Endothelial cell of umbilical vein (primary cell): ENCODE data around the gene CPT2. TPM values are rescaled to one million over a fixed set of nuclear protein-coding genes. Genes with fewer than 3 reads are reported as not detected.

Experiments
- BruUV-seq: library from RNA; stranded (reverse); fragments of 400-500 nt; replicated peaks from 2 replicates; lab custom pipeline; 2021; lab: Mats Ljungman, UMichigan
- CTCF ChIA-PET: fragments of 300-600, 350-600 bp; sonication (Branson Sonifier 250); formaldehyde crosslinking; loops from one replicate; lab custom pipeline; 2021; ENCODE audit warnings: antibody characterized with exemption, inconsistent platforms; lab: Charles Lee
- POLR2A ChIA-PET: fragments of 300-600, 350-600 bp; sonication (Branson Sonifier 250); formaldehyde crosslinking; loops from one replicate; lab custom pipeline; 2021; ENCODE audit warnings: antibody characterized with exemption, inconsistent platforms; lab: Charles Lee
- DNase-seq: peaks from one replicate; pipeline ENCODE4 v3.0.0-alpha.2; 2011; ENCODE audit warnings: low read depth, low spot score
- FAIRE-seq: peaks from 2 replicates; lab custom pipeline; 2011; peaks lifted over from hg19 to GRCh38; lab: Jason Lieb, UNC
- H2AFZ ChIP-seq: 2 replicates; pipeline ENCODE4 v1.6.0; 2012; ENCODE audit warnings: low read depth, low read length, control low read depth, inconsistent platforms
- H3K27ac ChIP-seq: 2 replicates; pipeline ENCODE4 v1.5.1; 2011; ENCODE audit warnings: low read depth, mild to moderate bottlenecking, control low read depth, low read length, moderate library complexity; ENCODE audit not compliant: insufficient read depth
- H3K27me3 ChIP-seq, 2 experiments: 2 replicates each; pipeline versions ENCODE4 v1.6.0 to v1.6.1; 2011; ENCODE audit warnings: low read length in 2 of 2, mixed read lengths in 1 of 2; ENCODE audit not compliant: control insufficient read depth in 2 of 2, insufficient read depth in 2 of 2
- H3K36me3 ChIP-seq, 2 experiments: 2 replicates in 1 of 2; 3 replicates in 1 of 2; pipeline ENCODE4 v1.5.1; 2011; ENCODE audit warnings: low read length in 2 of 2, mild to moderate bottlenecking in 1 of 2, moderate library complexity in 1 of 2; ENCODE audit not compliant: control insufficient read depth in 2 of 2, insufficient read depth in 2 of 2; ENCODE audit errors: extremely low read depth in 1 of 2
- H3K4me1 ChIP-seq: 3 replicates; pipeline ENCODE4 v1.5.1; 2011; ENCODE audit warnings: mild to moderate bottlenecking, low read length; ENCODE audit not compliant: control insufficient read depth, insufficient read depth; ENCODE audit errors: extremely low read depth
- H3K4me2 ChIP-seq: 2 replicates; pipeline ENCODE4 v1.6.1; 2011; ENCODE audit warnings: low read length, control low read depth, mixed read lengths; ENCODE audit not compliant: insufficient read depth
- H3K4me3 ChIP-seq, 3 experiments: fragments of 200-600 bp in 1 of 3; sonication (generic), shearing (Covaris generic) in 1 of 3; replicated peaks in 1 of 3; 2 replicates each; pipeline ENCODE4 v1.5.1; 2011 to 2016; ENCODE audit warnings: control low read depth in 3 of 3, low read length in 3 of 3, mild to moderate bottlenecking in 2 of 3, inconsistent platforms in 1 of 3, low read depth in 1 of 3, moderate library complexity in 1 of 3; ENCODE audit not compliant: insufficient read depth in 1 of 3
- H3K79me2 ChIP-seq: 2 replicates; pipeline ENCODE4 v1.6.0; 2012; ENCODE audit warnings: low read length, inconsistent platforms; ENCODE audit not compliant: control insufficient read depth, insufficient read depth
- H3K9ac ChIP-seq: replicated peaks from 2 replicates; pipeline ENCODE3; 2011; ENCODE audit warnings: low read length, control low read depth; ENCODE audit not compliant: insufficient read depth; ENCODE audit errors: extremely low read depth
- H3K9me1 ChIP-seq: replicated peaks from 3 replicates; pipeline ENCODE4 v1.6.0; 2011; ENCODE audit warnings: mild to moderate bottlenecking, low read length; ENCODE audit not compliant: control insufficient read depth, insufficient read depth; ENCODE audit errors: extremely low read depth
- H3K9me3 ChIP-seq: replicated peaks from 2 replicates; pipeline ENCODE4 v1.5.1; 2012; ENCODE audit warnings: low read length, inconsistent platforms; ENCODE audit not compliant: control insufficient read depth, insufficient read depth
- H4K20me1 ChIP-seq: replicated peaks from 2 replicates; pipeline ENCODE3; 2011; ENCODE audit warnings: mild to moderate bottlenecking, low read length; ENCODE audit not compliant: control insufficient read depth, insufficient read depth; ENCODE audit errors: extremely low read depth
- CTCF ChIP-seq, 2 donors: IDR thresholded peaks; 1 replicate in 1 of 2; 2 replicates in 1 of 2; pipeline ENCODE4 v1.5.1; 2011; ENCODE audit warnings: low read length in 2 of 2, mild to moderate bottlenecking in 2 of 2, moderate library complexity in 2 of 2, control low read depth in 1 of 2, inconsistent platforms in 1 of 2, low read depth in 1 of 2; ENCODE audit not compliant: insufficient read depth in 1 of 2; ENCODE audit errors: extremely low read depth in 1 of 2
- EZH2 ChIP-seq: IDR thresholded peaks from 2 replicates; pipeline ENCODE4 v1.6.1; 2012; ENCODE audit warnings: borderline replicate concordance, low read depth, mild to moderate bottlenecking, moderate library complexity, low read length, inconsistent platforms; ENCODE audit not compliant: severe bottlenecking
- FOS ChIP-seq: IDR thresholded peaks from 2 replicates; pipeline ENCODE4 v1.6.1; 2011; ENCODE audit warnings: mild to moderate bottlenecking, low read length, moderate library complexity, borderline replicate concordance; ENCODE audit not compliant: insufficient read depth
- GATA2 ChIP-seq: IDR thresholded peaks from 2 replicates; pipeline ENCODE4 v1.7.0; 2011; ENCODE audit warnings: low read depth, mild to moderate bottlenecking, moderate library complexity, mixed read lengths, low read length; ENCODE audit not compliant: insufficient read length, insufficient read depth
- JUN ChIP-seq: IDR thresholded peaks from 2 replicates; pipeline ENCODE4 v1.6.1; 2011; ENCODE audit warnings: borderline replicate concordance, low read depth; ENCODE audit not compliant: insufficient read length, insufficient read depth
- MAX ChIP-seq: IDR thresholded peaks from 2 replicates; pipeline ENCODE4 v1.6.1; 2011; ENCODE audit not compliant: insufficient read depth, insufficient read length
- MYC ChIP-seq: IDR thresholded peaks from one replicate; pipeline ENCODE4 v1.6.1; 2011; ENCODE audit warnings: mild to moderate bottlenecking, low read depth, low read length
- POLR2A ChIP-seq: IDR thresholded peaks from 2 replicates; pipeline ENCODE4 v1.6.1; 2012; ENCODE audit warnings: low read depth, mild to moderate bottlenecking, control low read depth, low read length
- POLR2AphosphoS5 ChIP-seq: IDR thresholded peaks from 2 replicates; pipeline ENCODE4 v1.6.1; 2012; ENCODE audit warnings: low read depth, mild to moderate bottlenecking, control low read depth, low read length, moderate library complexity; ENCODE audit not compliant: insufficient read depth
- dilution Hi-C: fragments of 300-500 bp; cut with MboI; formaldehyde crosslinking; loops from one replicate; pipeline ENCODE4 v1.15.0; 2019; ENCODE audit warnings: low sequenced_read_pairs; ENCODE audit not compliant: extremely low pct_ligation_motif_present
- intact Hi-C: fragments of 100-400 bp; cut with micrococcal nuclease; formaldehyde crosslinking; loops from one replicate; pipeline ENCODE4 v1.10.0; 2022
- polyA plus RNA-seq, 4 experiments: library from polyadenylated mRNA; depleted of rRNA in 3 of 4; stranded (reverse) in 3 of 4; unstranded in 1 of 4; fragments of >200 nt; gene quantifications; 2 replicates each; pipeline versions ENCODE4 v1.2.1 to v1.2.3, GENCODE V29; 2011 to 2012; ENCODE audit warnings: missing spikeins in 1 of 4
- total RNA-seq: library from RNA; stranded (reverse); gene quantifications from 2 replicates; pipeline ENCODE4 v1.2.3, GENCODE V29; 2021

Gene CPT2
- total and polyA plus RNA-seq, 2 donors (not counting 3 experiments of a cell fraction or from before 2014, with no cell fraction given) = 10.6 to 11.6 TPM

GRCh38 chr1:53165408-53165961 is 31.1 kb upstream of the CPT2 start:
- Histone ChIP-seq H3K9ac (no peak overlapping the region), H3K79me2 (no peaks in the 10 kb centered on the region), H3K27me3 (peaks cover 14% of the 10 kb centered on the region in 2 experiments), H4K20me1 (no peaks in the 10 kb centered on the region), H3K36me3 (no peaks in the 10 kb centered on the region), H3K9me1 (no peaks in the 10 kb centered on the region), H3K4me3 (no peak overlapping the region), H3K27ac (no peak overlapping the region), H3K9me3 (no peaks in the 10 kb centered on the region), H3K4me2 (no peak overlapping the region), H2AFZ (no peak overlapping the region), H3K4me1 (no peaks in the 10 kb centered on the region)
- FAIRE-seq (no peak), DNase-seq (no peak)
- intact Hi-C loops = no loop called here
- dilution Hi-C loops = no loop called here
- CTCF ChIA-PET = interaction anchor here (1.1 to 1.9 kb wide), 2 partner anchors 11 to 17 kb away, joined by 3 to 4 read pairs; no protein-coding TSS in a partner anchor
- POLR2A ChIA-PET = no interaction called here
- BruUV-seq = no TSS peak
- TF ChIP-seq JUN (no peak), MAX (no peak), FOS (no peak), POLR2AphosphoS5 (no peak), POLR2A (no peak), MYC (no peak), GATA2 (no peak), EZH2 (no peak), CTCF (IDR thresholded peaks at IDR 0.05; ENCODE audit: extremely low read depth in 1 of 2, insufficient read depth in 1 of 2, low read depth in 1 of 2, low read length in 2 of 2) (no peak)
